Urinary bladder (tissue), 2 donors: ENCODE results near the gene PLAC8. TPM values are rescaled to one million over a fixed set of nuclear protein-coding genes. Genes with fewer than 3 reads are reported as not detected.

Experiments used
- polyA plus RNA-seq: library from polyadenylated mRNA; stranded (reverse); fragments of 200-250 nt; gene quantifications from one replicate; pipeline ENCODE4 v1.2.3, GENCODE V29; 2013
- total RNA-seq: library from RNA; depleted of rRNA; stranded (reverse); fragments of >200 nt; gene quantifications from one replicate; pipeline ENCODE4 v1.2.3, GENCODE V29; 2014
- donor health status: healthy.

PLAC8 gene
- total and polyA plus RNA-seq, 2 donors, result 3.5 to 4.0 TPM

Other genes with a start within 250 kb of the PLAC8 start
- 522 TPM for gene SEC31A, start 223.6 kb downstream of the PLAC8 start, total RNA-seq
- 109 TPM for gene SEC31A, start 223.6 kb downstream of the PLAC8 start, polyA plus RNA-seq
- 30.3 TPM for gene THAP9, start 214.0 kb downstream of the PLAC8 start, total RNA-seq
- 3.4 TPM for gene THAP9, start 214.0 kb downstream of the PLAC8 start, polyA plus RNA-seq
- gene LIN54, start 103.9 kb downstream of the PLAC8 start, total RNA-seq, result 21.5 TPM
- gene LIN54, start 103.9 kb downstream of the PLAC8 start, polyA plus RNA-seq, result 5.5 TPM
- 151 TPM for gene COPS4, start 79.5 kb downstream of the PLAC8 start, total RNA-seq
- gene COPS4, start 79.5 kb downstream of the PLAC8 start, polyA plus RNA-seq, result 38.3 TPM
- 14.7 TPM for gene COQ2, start 170.1 kb upstream of the PLAC8 start, total RNA-seq
- gene COQ2, start 170.1 kb upstream of the PLAC8 start, polyA plus RNA-seq, result 5.6 TPM
- gene HPSE, start 220.1 kb upstream of the PLAC8 start, total RNA-seq, result 0.90 TPM
- 1.2 TPM for gene HPSE, start 220.1 kb upstream of the PLAC8 start, polyA plus RNA-seq